SK-N-SH (cell line): ENCODE data around the gene PTPA. TPM values are rescaled to one million over a fixed set of nuclear protein-coding genes. Genes with fewer than 3 reads are reported as not detected.
A peak's percentile ranks its signal among the peaks of the same experiment; 100 is the strongest.

ENCODE experiments used
- CTCF ChIA-PET: fragments of 300-600, 350-600 bp; formaldehyde crosslinking; extraction: SDS; loops from one replicate; lab custom pipeline; 2021; lab: Yijun Ruan, JAX
- POLR2A ChIA-PET: fragments of 350-600 bp; sonication (Branson Sonifier 250); formaldehyde crosslinking; extraction: SDS; loops from one replicate; lab custom pipeline; 2020; ENCODE audit warnings: antibody characterized with exemption, inconsistent platforms; lab: Yijun Ruan, JAX
- DNase-seq: peaks from one replicate; pipeline ENCODE4 v3.0.0; 2012
- H2AFZ ChIP-seq: fragments of 200-600 bp; sonication (generic); 2 replicates; pipeline ENCODE4 v1.8.1; 2016; ENCODE audit warnings: antibody characterized with exemption, mild to moderate bottlenecking, low read depth
- H3F3A ChIP-seq: fragments of 200-600 bp; sonication (generic); replicated peaks from 2 replicates; pipeline ENCODE3; 2016; ENCODE audit warnings: antibody characterized with exemption, mild to moderate bottlenecking; ENCODE audit not compliant: insufficient read depth
- H3K27ac ChIP-seq, 2 experiments: fragments of 200-500 bp in 1 of 2; fragments of 200-600 bp in 1 of 2; sonication (Bioruptor generic) in 1 of 2; sonication (generic), shearing (Covaris generic) in 1 of 2; 2 replicates each; pipeline versions ENCODE4 v1.5.1 to v1.6.1; 2014 to 2016; ENCODE audit warnings: low read depth in 2 of 2, inconsistent platforms in 1 of 2, low read length in 1 of 2, mild to moderate bottlenecking in 1 of 2, mixed read lengths in 1 of 2
- H3K27me3 ChIP-seq: fragments of 200-600 bp; sonication (generic), shearing (Covaris generic); 2 replicates; pipeline ENCODE4 v1.6.1; 2016; ENCODE audit warnings: mixed run types; ENCODE audit not compliant: insufficient read depth
- H3K36me3 ChIP-seq, 2 experiments: fragments of 200-500 bp in 1 of 2; fragments of 200-600 bp in 1 of 2; sonication (Bioruptor generic) in 1 of 2; sonication (generic) in 1 of 2; replicated peaks in 1 of 2; 2 replicates each; pipeline versions ENCODE3 to v1.5.1; 2014 to 2016; ENCODE audit warnings: low read length in 1 of 2, mild to moderate bottlenecking in 1 of 2; ENCODE audit not compliant: insufficient read depth in 2 of 2, control insufficient read depth in 1 of 2
- H3K4me1 ChIP-seq, 2 experiments: fragments of 200-500 bp in 1 of 2; fragments of 200-600 bp in 1 of 2; sonication (Bioruptor generic) in 1 of 2; sonication (generic), shearing (Covaris generic) in 1 of 2; 2 replicates each; pipeline versions ENCODE4 v1.5.1 to v1.6.1; 2014 to 2016; ENCODE audit warnings: low read depth in 1 of 2, low read length in 1 of 2, mixed run types in 1 of 2; ENCODE audit not compliant: insufficient read depth in 2 of 2, control insufficient read depth in 1 of 2
- H3K4me2 ChIP-seq: fragments of 200-600 bp; sonication (generic), shearing (Covaris generic); 2 replicates; pipeline ENCODE4 v1.6.1; 2017; ENCODE audit warnings: mixed run types
- H3K4me3 ChIP-seq, 2 experiments: fragments of 200-500 bp in 1 of 2; fragments of 200-600 bp in 1 of 2; sonication (Bioruptor generic) in 1 of 2; sonication (generic), shearing (Covaris generic) in 1 of 2; 2 replicates each; pipeline versions ENCODE4 v1.5.1 to v1.8.1; 2014 to 2016; ENCODE audit warnings: low read depth in 2 of 2, inconsistent platforms in 1 of 2, low read length in 1 of 2, mild to moderate bottlenecking in 1 of 2, mixed read lengths in 1 of 2, moderate library complexity in 1 of 2
- H3K79me2 ChIP-seq: fragments of 200-600 bp; sonication (generic); 2 replicates; pipeline ENCODE4 v1.8.1; 2017; ENCODE audit warnings: mild to moderate bottlenecking; ENCODE audit not compliant: insufficient read depth
- H3K9ac ChIP-seq: fragments of 200-600 bp; sonication (generic); 2 replicates; pipeline ENCODE4 v1.6.1; 2017; ENCODE audit warnings: mixed run types
- H3K9me2 ChIP-seq: fragments of 200-600 bp; sonication (generic); 2 replicates; pipeline ENCODE4 v1.6.1; 2017; ENCODE audit warnings: mixed run types
- H3K9me3 ChIP-seq: fragments of 200-600 bp; sonication (generic); 2 replicates; pipeline ENCODE4 v1.6.1; 2017; ENCODE audit warnings: mixed run types, mild to moderate bottlenecking, moderate library complexity
- H4K20me1 ChIP-seq: fragments of 200-600 bp; sonication (generic); 2 replicates; pipeline ENCODE4 v1.6.1; 2017; ENCODE audit warnings: mild to moderate bottlenecking, mixed run types; ENCODE audit not compliant: insufficient read depth
- ELF1 ChIP-seq: IDR thresholded peaks from 2 replicates; pipeline ENCODE4 v1.4.0; 2012
- EP300 ChIP-seq, 2 experiments: IDR thresholded peaks; 2 replicates each; pipeline versions ENCODE4 v1.4.0 to v1.6.1; 2012; ENCODE audit warnings: borderline replicate concordance in 1 of 2, low read depth in 1 of 2, low read length in 1 of 2
- EZH2phosphoT487 ChIP-seq: fragments of 200-600 bp; sonication (generic); IDR thresholded peaks from 2 replicates; pipeline ENCODE4 v1.6.1; 2017; ENCODE audit warnings: low read depth, mixed run types, mild to moderate bottlenecking, antibody characterized with exemption, moderate library complexity, borderline replicate concordance
- FOSL2 ChIP-seq: IDR thresholded peaks from 2 replicates; pipeline ENCODE4 v1.4.0; 2012; ENCODE audit warnings: low read depth, mild to moderate bottlenecking, moderate library complexity, borderline replicate concordance
- FOXM1 ChIP-seq: IDR thresholded peaks from 2 replicates; pipeline ENCODE4 v1.4.0; 2012; ENCODE audit warnings: low read depth, mild to moderate bottlenecking
- GABPA ChIP-seq: IDR thresholded peaks from 2 replicates; pipeline ENCODE4 v1.4.0; 2012; ENCODE audit warnings: low read depth, mild to moderate bottlenecking
- GATA2 ChIP-seq: sonication (generic); formaldehyde crosslinking; IDR thresholded peaks from 2 replicates; pipeline ENCODE4 v1.5.0; 2020; ENCODE audit warnings: mild to moderate bottlenecking, missing genetic modification reagents
- JUND ChIP-seq: IDR thresholded peaks from 2 replicates; pipeline ENCODE4 v1.4.0; 2012
- MAX ChIP-seq: IDR thresholded peaks from 2 replicates; pipeline ENCODE4 v1.4.0; 2012; ENCODE audit warnings: low read depth
- MEF2A ChIP-seq: IDR thresholded peaks from 2 replicates; pipeline ENCODE4 v1.4.0; 2012; ENCODE audit warnings: low read depth, borderline replicate concordance
- NFIC ChIP-seq: IDR thresholded peaks from 2 replicates; pipeline ENCODE4 v1.4.0; 2012; ENCODE audit warnings: borderline replicate concordance
- NRF1 ChIP-seq: IDR thresholded peaks from 2 replicates; pipeline ENCODE4 v1.6.1; 2012; ENCODE audit warnings: low read depth, mild to moderate bottlenecking, low read length
- POLR2AphosphoS5 ChIP-seq: IDR thresholded peaks from 2 replicates; pipeline ENCODE4 v1.6.1; 2012; ENCODE audit warnings: low read depth, low read length
- RAD21 ChIP-seq: IDR thresholded peaks from 2 replicates; pipeline ENCODE4 v1.6.1; 2012; ENCODE audit warnings: mild to moderate bottlenecking, low read length
- RCOR1 ChIP-seq: fragments of 150-350 bp; IDR thresholded peaks from 2 replicates; pipeline ENCODE4 v1.6.1; 2017; ENCODE audit warnings: antibody characterized with exemption, low read length
- REST ChIP-seq: IDR thresholded peaks from 2 replicates; pipeline ENCODE4 v1.6.1; 2012; ENCODE audit warnings: mild to moderate bottlenecking, low read depth, low read length, moderate library complexity
- RXRA ChIP-seq: IDR thresholded peaks from 2 replicates; pipeline ENCODE4 v1.4.0; 2012; ENCODE audit warnings: low read depth, mild to moderate bottlenecking, borderline replicate concordance
- SMC3 ChIP-seq: IDR thresholded peaks from 2 replicates; pipeline ENCODE4 v1.6.1; 2012; ENCODE audit warnings: low read depth, low read length, improper control_type of control experiment
- TAF1 ChIP-seq: IDR thresholded peaks from 2 replicates; pipeline ENCODE4 v1.6.1; 2012; ENCODE audit warnings: low read depth, mild to moderate bottlenecking, low read length, moderate library complexity, borderline replicate concordance
- TCF12 ChIP-seq: IDR thresholded peaks from 2 replicates; pipeline ENCODE4 v1.4.0; 2012
- TEAD4 ChIP-seq: IDR thresholded peaks from 2 replicates; pipeline ENCODE4 v1.4.0; 2012; ENCODE audit warnings: mild to moderate bottlenecking, borderline replicate concordance; ENCODE audit not compliant: insufficient read depth
- YY1 ChIP-seq: IDR thresholded peaks from 2 replicates; pipeline ENCODE4 v1.4.0; 2012; ENCODE audit warnings: low read depth, mild to moderate bottlenecking
- WGBS: methylation state at CpG from one replicate; pipeline ENCODE4 v1.1.6; 2017; ENCODE audit warnings: low lambda C conversion rate; 5-methylcytosine and 5-hydroxymethylcytosine counted together
- polyA plus RNA-seq, 3 experiments: library from polyadenylated mRNA; depleted of rRNA; stranded (reverse); fragments of >200 nt; gene quantifications; 2 replicates each; pipeline ENCODE4 v1.2.3, GENCODE V29; 2012
- TF ChIP-seq, protein P1 (sequence below): IDR thresholded peaks from 2 replicates; pipeline ENCODE4 v1.4.0; 2012; ENCODE audit warnings: low read depth, borderline replicate concordance
- TF ChIP-seq, protein P2 (sequence below): fragments of 150-350 bp; IDR thresholded peaks from 2 replicates; pipeline ENCODE4 v1.6.1; 2017; ENCODE audit warnings: antibody characterized with exemption, low read length, low read depth, borderline replicate concordance
- TF ChIP-seq, protein P3 (sequence below): IDR thresholded peaks from 2 replicates; pipeline ENCODE4; 2012

Gene PTPA
- polyA plus RNA-seq, 1 of the 3 experiments (the other 2 are of a cell fraction), result 130 TPM

- H3K27me3 ChIP-seq, result no peaks in the 10 kb centered on the region
- H3K27ac ChIP-seq, result peak overlapping the region; percentile 96 to 97
- 0% methylated on average over 20 of the region's 55 CpGs for WGBS
- no peaks in the 10 kb centered on the region for H3K9me2 ChIP-seq
- DNase-seq, result peak; percentile 94
- peaks cover 0 to 10% of the 10 kb centered on the region in 2 experiments for H3K36me3 ChIP-seq
- peak overlapping the region; percentile 91 for H3K4me2 ChIP-seq
- POLR2A ChIA-PET, result interaction anchor here (0.6 to 2.4 kb wide), 16 partner anchors 9 to 437 kb away, joined by 3 to 21 read pairs (median 5); no protein-coding TSS in a partner anchor
- H2AFZ ChIP-seq, result no peak overlapping the region; the same call in 1 of the 2 replicates
- peaks cover 32% of the 10 kb centered on the region for H3F3A ChIP-seq
- no peaks in the 10 kb centered on the region for H3K9me3 ChIP-seq
- H3K4me3 ChIP-seq, result peak overlapping the region; percentile 90 to 98
- CTCF ChIA-PET, result interaction anchor here (0.7 to 9.3 kb wide), 68 partner anchors 9 to 540 kb away, joined by 3 to 193 read pairs (median 4); partner anchors contain the start of genes ASB6, C9orf50 and NTMT1
- H3K9ac ChIP-seq, result peak overlapping the region; percentile 99
- H3K4me1 ChIP-seq, result peaks cover 14 to 19% of the 10 kb centered on the region in 2 experiments; a peak in 3 of 4 replicates
- peaks cover 19% of the 10 kb centered on the region for H4K20me1 ChIP-seq
- peaks cover 37% of the 10 kb centered on the region for H3K79me2 ChIP-seq
- TF ChIP-seq POLR2AphosphoS5 (peak; percentile 54; the same call in 1 of the 2 replicates), NRF1 (no peak), TCF12 (peak; percentile 19; the same call in 1 of the 2 replicates), GATA2 (CRISPR knock-in tag) (no peak), RAD21 (peak; percentile 91), TEAD4 (no peak), RCOR1 (0 out of 2 replicates have a peak, but pooled peaks have one; percentile 36), NFIC (no peak; the same call in 1 of the 2 replicates), TAF1 (peak; percentile 73; the same call in 1 of the 2 replicates), YY1 (no peak), MAX (peak; percentile 86), SMC3 (peak; percentile 90), EZH2phosphoT487 (no peak), RXRA (no peak; the same call in 1 of the 2 replicates), EP300 (IDR thresholded peaks at IDR 0.05; ENCODE audit: borderline replicate concordance in 1 of 2, low read depth in 1 of 2, low read length in 1 of 2) (peak in 1 of 2 experiments; percentile 27; a peak in 1 of 4 replicates), MEF2A (no peak), GABPA (no peak), FOXM1 (no peak), JUND (no peak), REST (peak; percentile 26; the same call in 1 of the 2 replicates), ELF1 (no peak), FOSL2 (no peak)
- TF ChIP-seq, protein P1, sequence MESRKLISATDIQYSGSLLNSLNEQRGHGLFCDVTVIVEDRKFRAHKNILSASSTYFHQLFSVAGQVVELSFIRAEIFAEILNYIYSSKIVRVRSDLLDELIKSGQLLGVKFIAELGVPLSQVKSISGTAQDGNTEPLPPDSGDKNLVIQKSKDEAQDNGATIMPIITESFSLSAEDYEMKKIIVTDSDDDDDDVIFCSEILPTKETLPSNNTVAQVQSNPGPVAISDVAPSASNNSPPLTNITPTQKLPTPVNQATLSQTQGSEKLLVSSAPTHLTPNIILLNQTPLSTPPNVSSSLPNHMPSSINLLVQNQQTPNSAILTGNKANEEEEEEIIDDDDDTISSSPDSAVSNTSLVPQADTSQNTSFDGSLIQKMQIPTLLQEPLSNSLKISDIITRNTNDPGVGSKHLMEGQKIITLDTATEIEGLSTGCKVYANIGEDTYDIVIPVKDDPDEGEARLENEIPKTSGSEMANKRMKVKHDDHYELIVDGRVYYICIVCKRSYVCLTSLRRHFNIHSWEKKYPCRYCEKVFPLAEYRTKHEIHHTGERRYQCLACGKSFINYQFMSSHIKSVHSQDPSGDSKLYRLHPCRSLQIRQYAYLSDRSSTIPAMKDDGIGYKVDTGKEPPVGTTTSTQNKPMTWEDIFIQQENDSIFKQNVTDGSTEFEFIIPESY, result no peak
- TF ChIP-seq, protein P2, sequence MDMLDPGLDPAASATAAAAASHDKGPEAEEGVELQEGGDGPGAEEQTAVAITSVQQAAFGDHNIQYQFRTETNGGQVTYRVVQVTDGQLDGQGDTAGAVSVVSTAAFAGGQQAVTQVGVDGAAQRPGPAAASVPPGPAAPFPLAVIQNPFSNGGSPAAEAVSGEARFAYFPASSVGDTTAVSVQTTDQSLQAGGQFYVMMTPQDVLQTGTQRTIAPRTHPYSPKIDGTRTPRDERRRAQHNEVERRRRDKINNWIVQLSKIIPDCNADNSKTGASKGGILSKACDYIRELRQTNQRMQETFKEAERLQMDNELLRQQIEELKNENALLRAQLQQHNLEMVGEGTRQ, result no peak
- TF ChIP-seq, protein P3, sequence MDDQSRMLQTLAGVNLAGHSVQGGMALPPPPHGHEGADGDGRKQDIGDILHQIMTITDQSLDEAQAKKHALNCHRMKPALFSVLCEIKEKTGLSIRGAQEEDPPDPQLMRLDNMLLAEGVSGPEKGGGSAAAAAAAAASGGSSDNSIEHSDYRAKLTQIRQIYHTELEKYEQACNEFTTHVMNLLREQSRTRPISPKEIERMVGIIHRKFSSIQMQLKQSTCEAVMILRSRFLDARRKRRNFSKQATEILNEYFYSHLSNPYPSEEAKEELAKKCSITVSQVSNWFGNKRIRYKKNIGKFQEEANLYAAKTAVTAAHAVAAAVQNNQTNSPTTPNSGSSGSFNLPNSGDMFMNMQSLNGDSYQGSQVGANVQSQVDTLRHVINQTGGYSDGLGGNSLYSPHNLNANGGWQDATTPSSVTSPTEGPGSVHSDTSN, result 0 out of 2 replicates have a peak, but pooled peaks have one; percentile 12
These were observed 63.0 kb downstream of the PTPA start for GRCh38 chr9:129174102-129174723.
